ENCODE data around the gene AGPAT4. TPM values are rescaled to one million over a fixed set of nuclear protein-coding genes. Genes with fewer than 3 reads are reported as not detected.

Gene AGPAT4
- total RNA-seq, 1 donor from 2014 or later: 4.7 TPM

- DNase-seq: no peak
- ChIA-PET POLR2A (no interaction called here), CTCF (no interaction called here)
- H3K27me3 Mint-ChIP-seq: no peaks in the 10 kb centered on the region
- no peak for ATAC-seq (ENCODE audit: low read depth)
- peaks cover 7% of the 10 kb centered on the region for H3K36me3 Mint-ChIP-seq (ENCODE audit: low read depth)
- TF ChIP-seq, protein P1, sequence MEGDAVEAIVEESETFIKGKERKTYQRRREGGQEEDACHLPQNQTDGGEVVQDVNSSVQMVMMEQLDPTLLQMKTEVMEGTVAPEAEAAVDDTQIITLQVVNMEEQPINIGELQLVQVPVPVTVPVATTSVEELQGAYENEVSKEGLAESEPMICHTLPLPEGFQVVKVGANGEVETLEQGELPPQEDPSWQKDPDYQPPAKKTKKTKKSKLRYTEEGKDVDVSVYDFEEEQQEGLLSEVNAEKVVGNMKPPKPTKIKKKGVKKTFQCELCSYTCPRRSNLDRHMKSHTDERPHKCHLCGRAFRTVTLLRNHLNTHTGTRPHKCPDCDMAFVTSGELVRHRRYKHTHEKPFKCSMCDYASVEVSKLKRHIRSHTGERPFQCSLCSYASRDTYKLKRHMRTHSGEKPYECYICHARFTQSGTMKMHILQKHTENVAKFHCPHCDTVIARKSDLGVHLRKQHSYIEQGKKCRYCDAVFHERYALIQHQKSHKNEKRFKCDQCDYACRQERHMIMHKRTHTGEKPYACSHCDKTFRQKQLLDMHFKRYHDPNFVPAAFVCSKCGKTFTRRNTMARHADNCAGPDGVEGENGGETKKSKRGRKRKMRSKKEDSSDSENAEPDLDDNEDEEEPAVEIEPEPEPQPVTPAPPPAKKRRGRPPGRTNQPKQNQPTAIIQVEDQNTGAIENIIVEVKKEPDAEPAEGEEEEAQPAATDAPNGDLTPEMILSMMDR (IDR thresholded peaks at IDR 0.05): no peak
- no peaks in the 10 kb centered on the region for H3K9me3 Mint-ChIP-seq
- no peak overlapping the region for H3K4me3 Mint-ChIP-seq
- intact Hi-C loops (cut with micrococcal nuclease): no loop called here
- no peak overlapping the region for H3K27ac Mint-ChIP-seq
- peaks cover 6% of the 10 kb centered on the region for H3K4me1 Mint-ChIP-seq
These were observed 41.4 kb downstream of the AGPAT4 start for GRCh38 chr6:161232467-161232866.

GRCh38 chr6:161232010-161232409, 41.9 kb downstream of the AGPAT4 start:
- Mint-ChIP-seq H3K9me3 (no peaks in the 10 kb centered on the region), H3K27me3 (no peaks in the 10 kb centered on the region), H3K36me3 (ENCODE audit: low read depth) (peaks cover 7% of the 10 kb centered on the region), H3K27ac (no peak overlapping the region), H3K4me3 (no peak overlapping the region), H3K4me1 (peaks cover 6% of the 10 kb centered on the region)
- ChIA-PET POLR2A (no interaction called here), CTCF (no interaction called here)
- TF ChIP-seq, protein P1 (IDR thresholded peaks at IDR 0.05): no peak
- ATAC-seq (ENCODE audit: low read depth): no peak
- no peak for DNase-seq
- intact Hi-C loops (cut with micrococcal nuclease): no loop called here

DNA sequence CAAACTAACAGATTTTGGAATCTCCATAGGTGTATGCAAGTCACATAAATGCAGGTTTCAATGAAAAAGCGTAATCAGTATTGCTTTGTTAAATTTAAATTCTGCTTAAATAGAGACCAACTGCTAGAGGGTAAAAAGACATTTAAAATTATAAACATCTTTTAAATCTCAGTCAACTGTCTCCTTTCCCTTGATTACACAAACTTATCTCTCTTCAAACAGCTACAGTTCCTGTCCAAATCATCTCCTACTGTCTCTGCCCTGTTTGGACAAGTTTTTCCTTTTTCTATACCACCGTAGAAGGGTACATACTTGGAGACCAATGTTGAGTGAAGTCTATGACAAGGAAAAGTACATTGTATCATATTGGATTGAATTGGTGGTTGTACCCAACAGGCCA, 43.5 kb downstream of the AGPAT4 start:
- H3K4me3 Mint-ChIP-seq: no peak overlapping the region
- POLR2A ChIA-PET: no interaction called here
- no peak overlapping the region for H3K27ac Mint-ChIP-seq
- peaks cover 6% of the 10 kb centered on the region for H3K4me1 Mint-ChIP-seq
- no peaks in the 10 kb centered on the region for H3K9me3 Mint-ChIP-seq
- no peaks in the 10 kb centered on the region for H3K27me3 Mint-ChIP-seq
- no peak for DNase-seq
- CTCF ChIA-PET: no interaction called here
- peaks cover 7% of the 10 kb centered on the region for H3K36me3 Mint-ChIP-seq (ENCODE audit: low read depth)
- intact Hi-C loops (cut with micrococcal nuclease): no loop called here
- TF ChIP-seq, protein P1 (IDR thresholded peaks at IDR 0.05): no peak
- ATAC-seq (ENCODE audit: low read depth): no peak

DNA sequence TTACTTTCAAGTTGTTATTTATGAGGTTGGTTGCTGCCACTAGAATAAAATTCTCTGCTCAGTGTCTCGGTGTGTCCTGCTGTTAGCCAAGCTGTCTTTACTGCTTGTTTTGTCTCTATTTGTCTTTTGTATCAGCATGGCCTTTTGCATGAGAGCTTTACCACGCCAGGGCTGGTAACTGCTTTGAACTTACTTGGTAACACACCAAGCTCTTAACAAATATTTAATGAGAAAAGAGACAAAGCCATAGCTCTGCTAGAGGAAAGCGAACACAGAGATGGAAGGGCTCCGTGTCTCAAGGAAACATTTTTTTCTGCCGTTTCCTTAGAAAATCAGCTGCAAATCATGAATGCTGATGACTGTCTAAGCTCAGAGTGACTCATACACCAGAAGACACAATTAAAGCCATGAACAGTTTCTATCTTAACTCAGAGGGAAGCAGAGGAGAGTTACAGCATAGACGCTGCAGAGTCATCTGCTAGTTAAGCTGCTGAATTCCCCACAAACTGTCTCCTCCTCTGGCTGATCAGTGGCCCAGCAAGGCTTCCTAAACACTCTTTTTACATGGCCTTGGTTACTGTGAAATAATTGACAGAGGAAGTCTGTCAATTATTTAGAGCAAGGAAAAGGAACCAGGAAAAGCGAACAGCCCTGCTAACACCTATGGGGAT, 44.8 kb downstream of the AGPAT4 start:
- intact Hi-C loops (cut with micrococcal nuclease): no loop called here
- peaks cover 7% of the 10 kb centered on the region for H3K36me3 Mint-ChIP-seq (ENCODE audit: low read depth)
- no peak overlapping the region for H3K27ac Mint-ChIP-seq
- H3K4me3 Mint-ChIP-seq: no peak overlapping the region
- TF ChIP-seq, protein P1 (IDR thresholded peaks at IDR 0.05): no peak
- H3K4me1 Mint-ChIP-seq: peaks cover 6% of the 10 kb centered on the region
- DNase-seq (no peak), ATAC-seq (ENCODE audit: low read depth) (no peak)
- ChIA-PET POLR2A (interaction anchor here (0.6 kb wide), 1 partner anchor 208 kb away, joined by 4 read pairs; no protein-coding TSS in a partner anchor), CTCF (no interaction called here)
- H3K27me3 Mint-ChIP-seq: no peaks in the 10 kb centered on the region
- H3K9me3 Mint-ChIP-seq: no peaks in the 10 kb centered on the region

GRCh38 chr6:161228096-161228495, 45.8 kb downstream of the AGPAT4 start:
- Mint-ChIP-seq H3K36me3 (ENCODE audit: low read depth) (peaks cover 7% of the 10 kb centered on the region), H3K9me3 (no peaks in the 10 kb centered on the region), H3K4me1 (peaks cover 6% of the 10 kb centered on the region), H3K27ac (no peak overlapping the region), H3K4me3 (no peak overlapping the region), H3K27me3 (no peaks in the 10 kb centered on the region)
- ATAC-seq (ENCODE audit: low read depth): no peak
- ChIA-PET CTCF (no interaction called here), POLR2A (no interaction called here)
- DNase-seq: no peak
- TF ChIP-seq, protein P1 (IDR thresholded peaks at IDR 0.05): no peak
- intact Hi-C loops (cut with micrococcal nuclease): no loop called here

Data from activated B cell treated with CpG ODN at 0.5 μM for 24 hours (primary cell).